ENCODE data around the gene IL21R. TPM values are rescaled to one million over a fixed set of nuclear protein-coding genes. Genes with fewer than 3 reads are reported as not detected.

IL21R gene
- total and polyA plus RNA-seq, 12 donors, result 0.08 to 2.6 (median 0.42) TPM; not detected in 1

DNA sequence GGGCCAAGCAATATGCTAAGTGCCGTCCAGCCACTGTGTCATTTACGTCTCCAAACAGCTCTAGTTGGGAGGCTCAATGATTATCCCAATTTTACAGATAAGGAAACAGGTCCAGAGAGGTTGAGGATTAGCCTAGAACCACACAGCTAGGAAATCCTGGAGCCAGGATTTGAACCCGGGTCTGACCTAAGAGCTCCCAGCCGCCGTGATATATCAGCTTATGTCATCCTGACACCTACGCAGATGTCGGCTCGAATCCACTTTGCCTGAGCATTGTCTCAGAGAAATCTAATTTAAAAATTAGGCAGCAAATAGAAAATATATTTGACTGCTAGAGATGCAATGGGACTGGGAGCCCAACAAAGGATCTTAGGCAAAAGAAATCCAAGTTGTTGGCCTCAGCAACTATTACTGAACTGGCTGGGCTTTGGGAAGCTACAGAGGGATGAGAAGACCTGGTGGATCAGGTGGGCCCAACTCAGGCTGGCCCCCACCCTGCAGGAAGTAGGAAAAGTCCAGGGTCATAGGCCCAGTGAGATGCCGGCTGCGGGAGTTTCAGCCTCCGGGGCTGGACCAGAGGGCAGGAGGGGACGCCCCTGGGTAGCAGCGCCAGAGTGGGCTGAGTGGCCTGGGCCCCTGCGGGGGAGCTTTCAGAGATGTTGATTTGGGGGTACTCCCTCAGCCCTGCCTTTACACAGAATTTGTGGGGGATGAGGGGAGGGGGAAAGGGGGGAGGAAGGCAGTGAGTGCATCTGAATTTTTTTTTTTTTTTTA is 35.1 kb upstream of the IL21R start:
- intact Hi-C loops (cut with DNase I), result loop anchor here in 1 of 2 donors (5.0 kb wide), 1 partner anchor 130 kb away; no protein-coding TSS in a partner anchor
- no peak for DNase-seq
- Histone ChIP-seq H3K4me1 (replicated peaks in 1 of 2) (peaks cover 0 to 12% of the 10 kb centered on the region in 2 donors), H3K9me3 (replicated peaks in 1 of 3) (no peaks in the 10 kb centered on the region), H3K36me3 (replicated peaks in 1 of 2) (peaks cover 0 to 25% of the 10 kb centered on the region in 2 donors), H3K27me3 (no peaks in the 10 kb centered on the region), H3K4me3 (no peak overlapping the region), H3K27ac (peak overlapping the region in 3 of 5 donors; percentile 10 to 61 (median 61))
- no peak for TF ChIP-seq POLR2A (IDR thresholded peaks at IDR 0.05)
- TF ChIP-seq, protein P1, sequence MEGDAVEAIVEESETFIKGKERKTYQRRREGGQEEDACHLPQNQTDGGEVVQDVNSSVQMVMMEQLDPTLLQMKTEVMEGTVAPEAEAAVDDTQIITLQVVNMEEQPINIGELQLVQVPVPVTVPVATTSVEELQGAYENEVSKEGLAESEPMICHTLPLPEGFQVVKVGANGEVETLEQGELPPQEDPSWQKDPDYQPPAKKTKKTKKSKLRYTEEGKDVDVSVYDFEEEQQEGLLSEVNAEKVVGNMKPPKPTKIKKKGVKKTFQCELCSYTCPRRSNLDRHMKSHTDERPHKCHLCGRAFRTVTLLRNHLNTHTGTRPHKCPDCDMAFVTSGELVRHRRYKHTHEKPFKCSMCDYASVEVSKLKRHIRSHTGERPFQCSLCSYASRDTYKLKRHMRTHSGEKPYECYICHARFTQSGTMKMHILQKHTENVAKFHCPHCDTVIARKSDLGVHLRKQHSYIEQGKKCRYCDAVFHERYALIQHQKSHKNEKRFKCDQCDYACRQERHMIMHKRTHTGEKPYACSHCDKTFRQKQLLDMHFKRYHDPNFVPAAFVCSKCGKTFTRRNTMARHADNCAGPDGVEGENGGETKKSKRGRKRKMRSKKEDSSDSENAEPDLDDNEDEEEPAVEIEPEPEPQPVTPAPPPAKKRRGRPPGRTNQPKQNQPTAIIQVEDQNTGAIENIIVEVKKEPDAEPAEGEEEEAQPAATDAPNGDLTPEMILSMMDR (IDR thresholded peaks at IDR 0.05), result no peak
- 64 to 75% (median 68%) methylated on average over 14 of the region's 14 CpGs for WGBS, 4 donors

DNA sequence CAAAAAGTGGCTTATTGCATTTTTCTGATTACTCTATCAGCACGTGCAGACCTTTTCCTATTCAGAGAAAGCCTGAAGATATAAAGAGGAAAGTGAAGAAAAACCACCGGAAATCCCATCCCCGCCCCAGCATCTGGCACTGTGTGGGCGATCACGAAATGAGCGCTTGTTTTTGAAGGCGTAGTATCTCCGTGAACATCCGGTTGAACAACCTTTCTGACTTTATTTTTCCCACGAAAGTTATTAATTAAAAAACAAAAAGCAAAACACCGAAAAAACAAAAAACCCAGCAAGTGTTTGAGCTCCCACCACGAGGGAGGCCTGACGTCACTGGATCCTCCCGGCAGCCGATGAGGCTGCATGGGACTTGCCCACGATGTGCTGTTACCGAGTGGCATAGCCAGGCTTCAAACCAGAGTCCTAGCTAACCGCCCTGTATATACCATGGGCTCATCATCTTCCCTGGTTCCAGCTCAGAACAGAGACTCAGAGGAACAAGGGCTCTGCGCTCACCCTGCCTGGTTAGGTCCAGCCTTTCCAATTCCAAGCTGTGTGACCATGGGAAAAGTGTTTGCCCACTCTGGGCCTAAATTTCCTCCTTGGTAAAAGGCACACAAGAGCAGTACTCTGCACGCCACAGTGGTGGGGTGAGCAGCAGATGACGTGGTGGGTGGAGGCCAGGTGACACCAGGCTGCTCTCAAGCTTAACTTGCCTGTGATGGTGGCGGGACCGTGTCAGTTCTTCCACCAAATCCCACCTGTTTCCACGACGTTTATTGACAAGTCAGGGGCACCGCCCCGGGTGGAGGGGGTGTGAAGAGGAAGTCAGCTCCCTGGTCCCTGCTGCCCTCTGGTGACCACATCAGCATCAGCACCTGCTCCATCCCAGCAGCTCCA is 34.3 kb upstream of the IL21R start:
- no peak for TF ChIP-seq POLR2A (IDR thresholded peaks at IDR 0.05)
- TF ChIP-seq, protein P1 (IDR thresholded peaks at IDR 0.05), result peak; percentile 47 to 83 (median 73)
- peak overlapping the region in 1 of 4 donors; percentile 1 for H3K4me3 ChIP-seq
- H3K4me1 ChIP-seq (replicated peaks in 1 of 2), result peaks cover 0 to 12% of the 10 kb centered on the region in 2 donors
- peak overlapping the region in 4 of 5 donors; percentile 10 to 61 (median 48) for H3K27ac ChIP-seq
- intact Hi-C loops (cut with DNase I), result loop anchor here in 1 of 2 donors (5.0 kb wide), 1 partner anchor 130 kb away; no protein-coding TSS in a partner anchor
- peak; percentile 72 to 85 (median 78) for DNase-seq
- H3K36me3 ChIP-seq (replicated peaks in 1 of 2), result peaks cover 0 to 16% of the 10 kb centered on the region in 2 donors
- no peaks in the 10 kb centered on the region for H3K27me3 ChIP-seq
- 31 to 43% (median 35%) methylated on average over 23 to 27 of the region's 27 CpGs for WGBS, 4 donors
- H3K9me3 ChIP-seq (replicated peaks in 1 of 3), result no peaks in the 10 kb centered on the region

DNA sequence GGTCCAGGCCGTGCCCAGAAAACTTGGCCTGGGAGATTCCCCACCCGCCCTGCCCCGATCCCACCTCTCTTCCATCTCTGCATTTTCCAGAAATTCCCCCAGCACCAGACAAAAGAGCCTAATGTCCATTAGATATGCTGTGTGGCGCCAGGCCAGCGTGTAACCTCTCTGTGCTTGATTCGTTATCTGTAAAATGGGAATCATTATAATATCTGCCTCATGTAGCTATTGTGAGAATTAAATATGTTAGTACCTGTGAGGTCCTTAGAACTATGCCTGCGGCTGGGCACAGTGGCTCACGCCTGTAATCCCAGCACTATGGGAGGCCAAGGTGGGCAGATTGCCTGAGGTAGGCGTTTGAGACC is 33.6 kb upstream of the IL21R start:
- peaks cover 0 to 10% of the 10 kb centered on the region in 2 donors for H3K36me3 ChIP-seq (replicated peaks in 1 of 2)
- no peaks in the 10 kb centered on the region for H3K27me3 ChIP-seq
- intact Hi-C loops (cut with DNase I), result loop anchor here in 1 of 2 donors (5.0 kb wide), 1 partner anchor 131 kb away; no protein-coding TSS in a partner anchor
- DNase-seq, result no peak
- no peak overlapping the region for H3K27ac ChIP-seq
- peaks cover 0 to 12% of the 10 kb centered on the region in 2 donors for H3K4me1 ChIP-seq (replicated peaks in 1 of 2)
- H3K9me3 ChIP-seq (replicated peaks in 1 of 3), result no peaks in the 10 kb centered on the region
- H3K4me3 ChIP-seq, result no peak overlapping the region
- WGBS, 4 donors, result 49 to 68% (median 52%) methylated on average over 6 to 9 of the region's 9 CpGs
- no peak for TF ChIP-seq POLR2A (IDR thresholded peaks at IDR 0.05)
- TF ChIP-seq, protein P1 (IDR thresholded peaks at IDR 0.05), result peak in 1 of 6 experiments; percentile 33

DNA sequence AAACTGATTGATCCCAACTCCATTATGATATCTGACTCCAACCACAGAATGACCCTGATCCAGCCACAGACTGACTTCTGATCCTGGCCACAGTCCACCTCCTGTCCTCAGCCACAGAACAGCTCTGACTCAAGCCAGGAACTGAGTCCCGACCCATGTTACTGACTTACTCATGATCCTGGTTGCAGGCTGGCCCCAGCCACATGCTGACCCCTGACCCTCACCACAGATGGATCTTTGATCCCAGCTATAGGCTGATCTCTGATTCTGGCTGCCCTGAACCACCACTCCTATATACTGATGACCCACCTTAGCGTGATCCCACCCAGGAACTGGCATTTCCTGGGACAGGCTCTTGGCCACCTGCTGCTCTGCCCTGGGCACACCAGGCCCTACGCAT is 32.2 kb upstream of the IL21R start:
- H3K4me3 ChIP-seq, result no peak overlapping the region
- no peaks in the 10 kb centered on the region for H3K36me3 ChIP-seq (replicated peaks in 1 of 2)
- TF ChIP-seq, protein P1 (IDR thresholded peaks at IDR 0.05), result no peak
- no peak for TF ChIP-seq POLR2A (IDR thresholded peaks at IDR 0.05)
- intact Hi-C loops (cut with DNase I), result loop anchor here (5.0 to 10.0 kb wide), 3 partner anchors 85 to 193 kb away; no protein-coding TSS in a partner anchor
- no peaks in the 10 kb centered on the region for H3K9me3 ChIP-seq (replicated peaks in 1 of 3)
- H3K27me3 ChIP-seq, result no peaks in the 10 kb centered on the region
- DNase-seq, result peak in 3 of 7 donors; percentile 12 to 49 (median 40)
- H3K27ac ChIP-seq, result no peak overlapping the region
- WGBS, 4 donors, result 56 to 83% (median 79%) methylated on average over 2 to 3 of the region's 3 CpGs
- H3K4me1 ChIP-seq (replicated peaks in 1 of 2), result peaks cover 0 to 12% of the 10 kb centered on the region in 2 donors

All from adrenal gland (tissue), 12 donors.